CD8-positive, alpha-beta memory T cell (primary cell): ENCODE data around the gene LURAP1L. TPM values are rescaled to one million over a fixed set of nuclear protein-coding genes. Genes with fewer than 3 reads are reported as not detected.

Experiments used
- CTCF ChIA-PET: fragments of 350-600 bp; sonication (Branson Sonifier 250); formaldehyde crosslinking; loops from one replicate; lab custom pipeline; 2021; ENCODE audit warnings: antibody characterized with exemption; lab: Charles Lee
- POLR2A ChIA-PET: fragments of 350-600 bp; sonication (Branson Sonifier 250); formaldehyde crosslinking; loops from one replicate; lab custom pipeline; 2021; ENCODE audit warnings: antibody characterized with exemption; lab: Charles Lee
- DNase-seq, 5 donors: peaks; one replicate each; pipeline versions ENCODE4 v3.0.0 to v3.0.0-alpha.2; 2020 to 2022; ENCODE audit warnings: mixed read lengths in 1 of 5
- H3K27ac ChIP-seq: one replicate; pipeline ENCODE4 v1.7.0; 2013; ENCODE audit warnings: low read depth, mild to moderate bottlenecking, low read length, moderate library complexity
- H3K27me3 ChIP-seq: 2 replicates; pipeline ENCODE4 v1.7.0; 2013; ENCODE audit warnings: low read length, mild to moderate bottlenecking; ENCODE audit not compliant: insufficient read depth, poor library complexity, severe bottlenecking
- H3K36me3 ChIP-seq: 2 replicates; pipeline ENCODE4 v1.7.0; 2013; ENCODE audit warnings: mild to moderate bottlenecking, low read length, moderate library complexity; ENCODE audit not compliant: insufficient read depth
- H3K4me1 ChIP-seq: 2 replicates; pipeline ENCODE4 v1.7.0; 2013; ENCODE audit warnings: mild to moderate bottlenecking, low read length, moderate library complexity; ENCODE audit not compliant: insufficient read depth
- H3K4me3 ChIP-seq: 2 replicates; pipeline ENCODE4 v1.7.0; 2013; ENCODE audit warnings: mild to moderate bottlenecking, low read length
- H3K9me3 ChIP-seq: 2 replicates; pipeline ENCODE4 v1.7.0; 2013; ENCODE audit warnings: mild to moderate bottlenecking, low read length
- H3K27ac Mint-ChIP-seq, 8 donors: one replicate each; pipeline ENCODE4 v1.8.0; 2020 to 2021; ENCODE audit warnings: mixed read lengths in 8 of 8, mild to moderate bottlenecking in 6 of 8, inconsistent platforms in 3 of 8, moderate library complexity in 3 of 8
- H3K27me3 Mint-ChIP-seq, 2 donors: one replicate each; pipeline ENCODE4 v1.8.0; 2020 to 2021; ENCODE audit warnings: mixed read lengths in 2 of 2, mild to moderate bottlenecking in 1 of 2, moderate library complexity in 1 of 2
- H3K36me3 Mint-ChIP-seq, 3 donors: one replicate each; pipeline ENCODE4 v1.8.0; 2020 to 2021; ENCODE audit warnings: mixed read lengths in 3 of 3, inconsistent platforms in 1 of 3, mild to moderate bottlenecking in 1 of 3
- H3K4me1 Mint-ChIP-seq, 3 donors: one replicate each; pipeline ENCODE4 v1.8.0; 2020 to 2021; ENCODE audit warnings: mixed read lengths in 3 of 3, inconsistent platforms in 1 of 3, mild to moderate bottlenecking in 1 of 3
- H3K4me3 Mint-ChIP-seq, 7 donors: one replicate each; pipeline ENCODE4 v1.8.0; 2020 to 2021; ENCODE audit warnings: mixed read lengths in 7 of 7, mild to moderate bottlenecking in 6 of 7, moderate library complexity in 4 of 7, inconsistent platforms in 2 of 7
- H3K9me3 Mint-ChIP-seq, 5 donors: one replicate each; pipeline ENCODE4 v1.8.0; 2020 to 2022; ENCODE audit warnings: mixed read lengths in 5 of 5, mild to moderate bottlenecking in 3 of 5, moderate library complexity in 2 of 5, inconsistent platforms in 1 of 5
- polyA plus RNA-seq: library from polyadenylated mRNA; unstranded; fragments of 300-500 nt; fragmentation: Illumina TruSeq; gene quantifications from one replicate; pipeline ENCODE4 v1.2.3, GENCODE V29; 2021
- total RNA-seq, 2 experiments: library from RNA; stranded (reverse); gene quantifications; one replicate each; pipeline ENCODE4 v1.2.3, GENCODE V29; 2021

LURAP1L gene
- total and polyA plus RNA-seq, 3 experiments from 2014 or later, result not detected

GRCh38 chr9:12809720-12810119 lies 34.9 kb downstream of the LURAP1L start:
- Mint-ChIP-seq H3K4me1 (no peaks in the 10 kb centered on the region), H3K27me3 (no peaks in the 10 kb centered on the region), H3K27ac (no peak overlapping the region), H3K9me3 (peaks cover 7 to 28% (median 15%) of the 10 kb centered on the region in 5 donors), H3K36me3 (no peaks in the 10 kb centered on the region), H3K4me3 (no peak overlapping the region)
- ChIA-PET POLR2A (no interaction called here), CTCF (no interaction called here)
- Histone ChIP-seq H3K27ac (no peak overlapping the region), H3K36me3 (no peaks in the 10 kb centered on the region), H3K4me3 (no peak overlapping the region), H3K27me3 (no peaks in the 10 kb centered on the region), H3K4me1 (no peaks in the 10 kb centered on the region), H3K9me3 (no peaks in the 10 kb centered on the region)
- no peak for DNase-seq

GRCh38 chr9:12811935-12812334 lies 37.1 kb downstream of the LURAP1L start:
- no peak overlapping the region for H3K27ac Mint-ChIP-seq
- POLR2A ChIA-PET, result no interaction called here
- Histone ChIP-seq H3K36me3 (no peaks in the 10 kb centered on the region), H3K27me3 (no peaks in the 10 kb centered on the region), H3K27ac (no peak overlapping the region), H3K9me3 (no peaks in the 10 kb centered on the region), H3K4me3 (no peak overlapping the region), H3K4me1 (no peaks in the 10 kb centered on the region)
- CTCF ChIA-PET, result no interaction called here
- no peaks in the 10 kb centered on the region for H3K27me3 Mint-ChIP-seq
- H3K4me1 Mint-ChIP-seq, result no peaks in the 10 kb centered on the region
- H3K4me3 Mint-ChIP-seq, result no peak overlapping the region
- no peaks in the 10 kb centered on the region for H3K36me3 Mint-ChIP-seq
- H3K9me3 Mint-ChIP-seq, result peaks cover 8 to 37% (median 20%) of the 10 kb centered on the region in 5 donors
- no peak for DNase-seq

- Mint-ChIP-seq H3K4me3 (no peak overlapping the region), H3K4me1 (no peaks in the 10 kb centered on the region), H3K27ac (no peak overlapping the region), H3K36me3 (no peaks in the 10 kb centered on the region), H3K27me3 (no peaks in the 10 kb centered on the region), H3K9me3 (peaks cover 12 to 37% (median 19%) of the 10 kb centered on the region in 5 donors)
- ChIA-PET CTCF (no interaction called here), POLR2A (no interaction called here)
- Histone ChIP-seq H3K4me3 (no peak overlapping the region), H3K36me3 (no peaks in the 10 kb centered on the region), H3K4me1 (no peaks in the 10 kb centered on the region), H3K27ac (no peak overlapping the region), H3K27me3 (no peaks in the 10 kb centered on the region), H3K9me3 (no peaks in the 10 kb centered on the region)
- no peak for DNase-seq
These were observed 37.9 kb downstream of the LURAP1L start for GRCh38 chr9:12812710-12813109.

GRCh38 chr9:12813533-12813932 lies 38.7 kb downstream of the LURAP1L start:
- Histone ChIP-seq H3K4me1 (no peaks in the 10 kb centered on the region), H3K36me3 (no peaks in the 10 kb centered on the region), H3K4me3 (no peak overlapping the region), H3K27me3 (no peaks in the 10 kb centered on the region), H3K27ac (no peak overlapping the region), H3K9me3 (no peaks in the 10 kb centered on the region)
- ChIA-PET CTCF (no interaction called here), POLR2A (no interaction called here)
- H3K9me3 Mint-ChIP-seq, result peaks cover 13 to 41% (median 20%) of the 10 kb centered on the region in 5 donors
- no peaks in the 10 kb centered on the region for H3K36me3 Mint-ChIP-seq
- no peak overlapping the region for H3K27ac Mint-ChIP-seq
- DNase-seq, result no peak
- H3K4me1 Mint-ChIP-seq, result no peaks in the 10 kb centered on the region
- no peak overlapping the region for H3K4me3 Mint-ChIP-seq
- H3K27me3 Mint-ChIP-seq, result no peaks in the 10 kb centered on the region

GRCh38 chr9:12813960-12814876 lies 39.4 kb downstream of the LURAP1L start:
- H3K27me3 ChIP-seq, result no peaks in the 10 kb centered on the region
- no peaks in the 10 kb centered on the region for H3K36me3 ChIP-seq
- no peaks in the 10 kb centered on the region for H3K36me3 Mint-ChIP-seq
- no peak overlapping the region for H3K27ac Mint-ChIP-seq
- no peak overlapping the region for H3K27ac ChIP-seq
- no peaks in the 10 kb centered on the region for H3K9me3 ChIP-seq
- no peaks in the 10 kb centered on the region for H3K27me3 Mint-ChIP-seq
- ChIA-PET CTCF (no interaction called here), POLR2A (no interaction called here)
- DNase-seq, result no peak
- no peaks in the 10 kb centered on the region for H3K4me1 ChIP-seq
- no peak overlapping the region for H3K4me3 ChIP-seq
- peaks cover 13 to 45% (median 20%) of the 10 kb centered on the region in 5 donors for H3K9me3 Mint-ChIP-seq
- H3K4me1 Mint-ChIP-seq, result no peaks in the 10 kb centered on the region
- no peak overlapping the region for H3K4me3 Mint-ChIP-seq

GRCh38 chr9:12814877-12815237 lies 40.0 kb downstream of the LURAP1L start:
- no peak overlapping the region for H3K4me3 Mint-ChIP-seq
- Histone ChIP-seq H3K4me3 (no peak overlapping the region), H3K27ac (no peak overlapping the region), H3K27me3 (no peaks in the 10 kb centered on the region), H3K9me3 (no peaks in the 10 kb centered on the region), H3K4me1 (no peaks in the 10 kb centered on the region), H3K36me3 (no peaks in the 10 kb centered on the region)
- H3K9me3 Mint-ChIP-seq, result peaks cover 13 to 41% (median 18%) of the 10 kb centered on the region in 5 donors
- DNase-seq, result no peak
- ChIA-PET POLR2A (no interaction called here), CTCF (no interaction called here)
- H3K27ac Mint-ChIP-seq, result no peak overlapping the region
- no peaks in the 10 kb centered on the region for H3K27me3 Mint-ChIP-seq
- H3K36me3 Mint-ChIP-seq, result no peaks in the 10 kb centered on the region
- H3K4me1 Mint-ChIP-seq, result no peaks in the 10 kb centered on the region

GRCh38 chr9:12815888-12816287 lies 41.1 kb downstream of the LURAP1L start:
- no peaks in the 10 kb centered on the region for H3K36me3 ChIP-seq
- POLR2A ChIA-PET, result no interaction called here
- no peaks in the 10 kb centered on the region for H3K27me3 ChIP-seq
- Mint-ChIP-seq H3K4me3 (no peak overlapping the region), H3K9me3 (peaks cover 13 to 38% (median 17%) of the 10 kb centered on the region in 5 donors), H3K27ac (no peak overlapping the region), H3K36me3 (no peaks in the 10 kb centered on the region), H3K27me3 (no peaks in the 10 kb centered on the region), H3K4me1 (no peaks in the 10 kb centered on the region)
- H3K4me1 ChIP-seq, result no peaks in the 10 kb centered on the region
- CTCF ChIA-PET, result no interaction called here
- H3K27ac ChIP-seq, result no peak overlapping the region
- no peak for DNase-seq
- H3K4me3 ChIP-seq, result no peak overlapping the region
- H3K9me3 ChIP-seq, result no peaks in the 10 kb centered on the region

GRCh38 chr9:12816656-12817101 lies 41.9 kb downstream of the LURAP1L start:
- Mint-ChIP-seq H3K27ac (no peak overlapping the region), H3K9me3 (peaks cover 10 to 31% (median 14%) of the 10 kb centered on the region in 5 donors), H3K27me3 (no peaks in the 10 kb centered on the region), H3K4me1 (no peaks in the 10 kb centered on the region), H3K36me3 (no peaks in the 10 kb centered on the region), H3K4me3 (no peak overlapping the region)
- H3K4me3 ChIP-seq, result no peak overlapping the region
- H3K27me3 ChIP-seq, result no peaks in the 10 kb centered on the region
- H3K27ac ChIP-seq, result no peak overlapping the region
- no peak for DNase-seq
- ChIA-PET POLR2A (no interaction called here), CTCF (no interaction called here)
- H3K4me1 ChIP-seq, result no peaks in the 10 kb centered on the region
- no peaks in the 10 kb centered on the region for H3K9me3 ChIP-seq
- H3K36me3 ChIP-seq, result no peaks in the 10 kb centered on the region
